PC-3 (cell line): ENCODE measurements around the gene FAR2.

ENCODE experiments used
- CTCF ChIP-seq: fragments of 300-600 bp; sonication (generic); conservative IDR thresholded peaks from 2 replicates; pipeline ENCODE4 v1.5.1; 2017; ENCODE audit warnings: antibody characterized with exemption, low read depth, mild to moderate bottlenecking, low read length
- EZH2 ChIP-seq: fragments of 300-600 bp; sonication (generic); IDR thresholded peaks from one replicate; pipeline ENCODE4 v1.6.1; 2017; ENCODE audit warnings: antibody characterized with exemption, mild to moderate bottlenecking, low read length; ENCODE audit not compliant: unreplicated experiment

- TF ChIP-seq CTCF (no peak), EZH2 (no peak)
Measured at GRCh38 chr12:29277231-29277630, 128.2 kb downstream of the FAR2 start.
